Panc1 (cell line): ENCODE data around the gene ATXN1. TPM values are rescaled to one million over a fixed set of nuclear protein-coding genes. Genes with fewer than 3 reads are reported as not detected.

Experiments
- ATAC-seq: fragments of 200-7000 bp; cut with Tn5 transposase; 2 replicates; pipeline ENCODE4 v1.9.1; 2020; ENCODE audit warnings: mild to moderate bottlenecking, moderate library complexity
- BruUV-seq: library from RNA; stranded (reverse); fragments of 400-500 nt; replicated peaks from 2 replicates; lab custom pipeline; 2021; lab: Mats Ljungman, UMichigan
- CTCF ChIA-PET: fragments of 300-600 bp; sonication (Branson Sonifier 250); formaldehyde crosslinking; loops from one replicate; lab custom pipeline; 2022; ENCODE audit warnings: antibody characterized with exemption; lab: Charles Lee
- POLR2A ChIA-PET: fragments of 300-600 bp; sonication (Branson Sonifier 250); formaldehyde crosslinking; loops from one replicate; lab custom pipeline; 2022; ENCODE audit warnings: antibody characterized with exemption; lab: Charles Lee
- DNase-seq: peaks from one replicate; pipeline ENCODE4 v3.0.0-alpha.2; 2010; ENCODE audit warnings: low read depth, low spot score
- H3K27ac ChIP-seq: 2 replicates; pipeline ENCODE4 v1.5.1; 2011; ENCODE audit warnings: mild to moderate bottlenecking, low read length, inconsistent platforms
- H3K27me3 ChIP-seq: fragments of 200-500 bp; sonication (Bioruptor generic); 2 replicates; pipeline ENCODE4 v1.6.0; 2014; ENCODE audit warnings: low read length, inconsistent platforms; ENCODE audit not compliant: control insufficient read depth, insufficient read depth
- H3K36me3 ChIP-seq: fragments of 200-500 bp; sonication (Bioruptor generic); 2 replicates; pipeline ENCODE4 v1.5.1; 2014; ENCODE audit warnings: inconsistent platforms, mild to moderate bottlenecking, low read length, moderate library complexity; ENCODE audit not compliant: control insufficient read depth, insufficient read depth
- H3K4me1 ChIP-seq: 2 replicates; pipeline ENCODE4 v1.5.1; 2011; ENCODE audit warnings: inconsistent platforms, mild to moderate bottlenecking, low read length, moderate library complexity; ENCODE audit not compliant: control insufficient read depth, insufficient read depth
- H3K4me3 ChIP-seq, 2 experiments: 2 replicates each; pipeline ENCODE4 v1.5.1; 2011 to 2012; ENCODE audit warnings: low read depth in 2 of 2, low read length in 2 of 2, mild to moderate bottlenecking in 2 of 2, inconsistent platforms in 1 of 2, moderate library complexity in 1 of 2
- H3K9me3 ChIP-seq: fragments of 200-500 bp; sonication (Bioruptor generic); 2 replicates; pipeline ENCODE4 v1.5.1; 2014; ENCODE audit warnings: low read depth, mild to moderate bottlenecking, inconsistent platforms, low read length, moderate library complexity; ENCODE audit not compliant: control insufficient read depth, insufficient read depth
- CTCF ChIP-seq: fragments of 450-650 bp; IDR thresholded peaks from 2 replicates; pipeline ENCODE4 v1.5.1; 2017; ENCODE audit warnings: mild to moderate bottlenecking
- POLR2AphosphoS5 ChIP-seq: IDR thresholded peaks from 2 replicates; pipeline ENCODE4 v1.6.1; 2012; ENCODE audit warnings: mild to moderate bottlenecking, low read depth, low read length, moderate library complexity
- REST ChIP-seq, 2 experiments: IDR thresholded peaks; 2 replicates each; pipeline ENCODE4 v1.6.1; 2011 to 2012; ENCODE audit warnings: low read depth in 2 of 2, control low read depth in 1 of 2, low read length in 1 of 2, mild to moderate bottlenecking in 1 of 2, moderate library complexity in 1 of 2; ENCODE audit not compliant: insufficient read depth in 1 of 2
- SIN3A ChIP-seq: IDR thresholded peaks from 2 replicates; pipeline ENCODE4 v1.6.1; 2012; ENCODE audit warnings: low read depth, mild to moderate bottlenecking, low read length, moderate library complexity, borderline replicate concordance; ENCODE audit not compliant: insufficient read depth
- TCF7L2 ChIP-seq: IDR thresholded peaks from 2 replicates; pipeline ENCODE4 v1.6.1; 2011; ENCODE audit warnings: mild to moderate bottlenecking, low read depth, low read length, inconsistent platforms
- in situ Hi-C: cut with HindIII; loops from 2 replicates; pipeline ENCODE4 v1.10.0; 2016; ENCODE audit warnings: low sequenced_read_pairs, low pct_unique_long_range_greater_than_20kb
- intact Hi-C: fragments of 100-400 bp; cut with micrococcal nuclease; formaldehyde crosslinking; loops from one replicate; pipeline ENCODE4 v1.10.0; 2022; ENCODE audit not compliant: unreplicated experiment
- total RNA-seq: library from RNA; stranded (reverse); gene quantifications from one replicate; pipeline ENCODE4 v1.2.1, GENCODE V29; 2021; ENCODE audit not compliant: unreplicated experiment

The ATXN1 gene
- total RNA-seq, 1 experiment from 2014 or later: 67.1 TPM

- intact Hi-C loops: no loop called here
- DNase-seq (no peak), ATAC-seq (no peak)
- ChIA-PET POLR2A (interaction anchor here (0.6 kb wide), 1 partner anchor 411 kb away, joined by 3 read pairs; no protein-coding TSS in a partner anchor), CTCF (no interaction called here)
- no peaks in the 10 kb centered on the region for H3K4me1 ChIP-seq
- TF ChIP-seq POLR2AphosphoS5 (no peak), TCF7L2 (no peak), SIN3A (no peak), CTCF (no peak), REST (IDR thresholded peaks at IDR 0.05; ENCODE audit: insufficient read depth in 1 of 2, low read depth in 2 of 2, low read length in 1 of 2) (no peak)
- H3K27ac ChIP-seq: no peak overlapping the region
- H3K27me3 ChIP-seq: peaks cover 2% of the 10 kb centered on the region; the same call in 1 of the 2 replicates
- H3K9me3 ChIP-seq: no peaks in the 10 kb centered on the region
- H3K4me3 ChIP-seq: no peak overlapping the region
- no TSS peak for BruUV-seq
- H3K36me3 ChIP-seq: no peaks in the 10 kb centered on the region
- in situ Hi-C loops: no loop called here
Observed at GRCh38 chr6:16288163-16288562, 473.1 kb downstream of the ATXN1 start.

- Histone ChIP-seq H3K36me3 (no peaks in the 10 kb centered on the region), H3K4me3 (no peak overlapping the region), H3K9me3 (no peaks in the 10 kb centered on the region), H3K27me3 (no peaks in the 10 kb centered on the region), H3K4me1 (no peaks in the 10 kb centered on the region), H3K27ac (no peak overlapping the region)
- BruUV-seq: no TSS peak
- ChIA-PET POLR2A (no interaction called here), CTCF (interaction anchor here (0.5 to 1.0 kb wide), 4 partner anchors 8 to 123 kb away, joined by 3 to 8 read pairs (median 3); no protein-coding TSS in a partner anchor)
- intact Hi-C loops: no loop called here
- in situ Hi-C loops: no loop called here
- ATAC-seq: peak; percentile 71
- peak; percentile 28 for DNase-seq
- TF ChIP-seq REST (IDR thresholded peaks at IDR 0.05; ENCODE audit: insufficient read depth in 1 of 2, low read depth in 2 of 2, low read length in 1 of 2) (no peak), CTCF (peak; percentile 91)
Observed at GRCh38 chr6:16286151-16286522, 475.1 kb downstream of the ATXN1 start.
